Liver (tissue), 3 donors: ENCODE data around the gene DRC1.

Experiments
- ATF3 ChIP-seq: IDR thresholded peaks from 2 replicates; pipeline ENCODE4 v1.6.1; 2016; ENCODE audit warnings: antibody characterized with exemption
- CTCF ChIP-seq: fragments of 150-350 bp; IDR thresholded peaks from 2 replicates; pipeline ENCODE4 v1.5.1; 2017; ENCODE audit warnings: improper control_type of control experiment, low read depth, low read length; ENCODE audit not compliant: missing input control
- NR2F2 ChIP-seq: IDR thresholded peaks from 2 replicates; pipeline ENCODE4 v1.6.1; 2016; ENCODE audit warnings: antibody characterized with exemption
- SP1 ChIP-seq: IDR thresholded peaks from 2 replicates; pipeline ENCODE4 v1.6.1; 2018; ENCODE audit warnings: antibody characterized with exemption, mild to moderate bottlenecking
- TAF1 ChIP-seq: conservative IDR thresholded peaks from 2 replicates; pipeline ENCODE4 v1.6.1; 2016; ENCODE audit warnings: antibody characterized with exemption, mild to moderate bottlenecking
- donor health status: healthy.
- donor health status: healthy.

GRCh38 chr2:26483516-26483915 is 81.8 kb downstream of the DRC1 start:
- TF ChIP-seq CTCF (no peak), NR2F2 (no peak), SP1 (no peak), ATF3 (no peak), TAF1 (no peak)
